Upper lobe of left lung (tissue), 4 donors: ENCODE measurements around the gene CADPS.

Experiments used
- CTCF ChIP-seq, 6 experiments: fragments of 450-650 bp in 4 of 6; fragments of 200-600 bp in 2 of 6; sonication (generic) in 2 of 6; IDR thresholded peaks; one replicate each; pipeline ENCODE4 v1.5.1; 2016 to 2019; ENCODE audit warnings: antibody characterized with exemption in 6 of 6
- POLR2A ChIP-seq, 4 donors: fragments of 450-650 bp; IDR thresholded peaks; one replicate each; pipeline ENCODE4 v1.5.1; 2016 to 2017; ENCODE audit warnings: antibody characterized with exemption in 4 of 4, mild to moderate bottlenecking in 2 of 4
- POLR2AphosphoS5 ChIP-seq, 2 donors: sonication (generic); formaldehyde crosslinking; IDR thresholded peaks; one replicate each; pipeline ENCODE4 v1.5.1; 2017; ENCODE audit warnings: antibody characterized with exemption in 2 of 2

DNA sequence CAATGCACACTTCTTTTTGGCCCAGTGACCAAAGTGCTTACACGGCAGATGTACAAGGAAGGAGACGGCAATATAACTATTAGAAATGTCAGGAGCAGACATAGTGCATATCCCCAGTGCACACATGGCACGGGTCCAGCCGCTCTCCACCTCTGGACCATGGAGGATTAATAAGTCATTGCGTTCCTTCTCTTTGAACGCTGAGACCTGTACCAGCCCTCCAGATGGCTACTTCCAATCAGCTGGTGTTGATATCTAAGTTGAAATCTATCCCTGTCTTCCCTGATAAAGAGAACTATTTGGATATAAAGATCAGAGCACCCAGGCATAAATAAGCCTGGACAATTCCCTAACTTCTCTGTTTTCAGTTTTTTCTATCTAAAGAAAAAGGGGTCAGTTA lies 212.5 kb downstream of the CADPS start:
- no peak for TF ChIP-seq CTCF (IDR thresholded peaks at IDR 0.05)
- no peak for TF ChIP-seq POLR2A (IDR thresholded peaks at IDR 0.05)
- TF ChIP-seq POLR2AphosphoS5 (IDR thresholded peaks at IDR 0.05), result no peak
